CD14-positive monocyte (primary cell): ENCODE data around the gene LRRFIP1. TPM values are rescaled to one million over a fixed set of nuclear protein-coding genes. Genes with fewer than 3 reads are reported as not detected.

Experiments
- DNase-seq, 3 donors: peaks; one replicate each; pipeline ENCODE4 v3.0.0-alpha.2; 2011 to 2022
- H2AFZ ChIP-seq: 2 replicates; pipeline ENCODE4 v1.6.0; 2012; ENCODE audit warnings: mild to moderate bottlenecking, low read depth, low read length, inconsistent platforms; ENCODE audit not compliant: insufficient read depth, poor library complexity, severe bottlenecking
- H3K27ac ChIP-seq, 2 donors: 1 replicate in 1 of 2; 2 replicates in 1 of 2; pipeline ENCODE4 v1.5.1; 2012 to 2013; ENCODE audit warnings: low read length in 2 of 2, control low read depth in 1 of 2, inconsistent platforms in 1 of 2, low read depth in 1 of 2, mild to moderate bottlenecking in 1 of 2
- H3K27me3 ChIP-seq, 2 donors: one replicate each; pipeline versions ENCODE4 v1.6.0 to v1.6.1; 2011 to 2013; ENCODE audit warnings: low read length in 2 of 2; ENCODE audit not compliant: control insufficient read depth in 2 of 2, insufficient read depth in 2 of 2
- H3K36me3 ChIP-seq, 2 donors: replicated peaks in 1 of 2; 1 replicate in 1 of 2; 2 replicates in 1 of 2; pipeline versions ENCODE4 v1.5.1 to v1.6.1; 2012 to 2013; ENCODE audit warnings: low read length in 2 of 2, control low read depth in 1 of 2, inconsistent platforms in 1 of 2, mild to moderate bottlenecking in 1 of 2; ENCODE audit not compliant: insufficient read depth in 2 of 2, control insufficient read depth in 1 of 2
- H3K4me1 ChIP-seq, 2 donors: 1 replicate in 1 of 2; 2 replicates in 1 of 2; pipeline versions ENCODE4 v1.5.1 to v1.6.1; 2012 to 2013; ENCODE audit warnings: low read length in 2 of 2, control low read depth in 1 of 2, inconsistent platforms in 1 of 2, mild to moderate bottlenecking in 1 of 2, moderate library complexity in 1 of 2; ENCODE audit not compliant: insufficient read depth in 2 of 2, control insufficient read depth in 1 of 2
- H3K4me2 ChIP-seq: replicated peaks from 2 replicates; pipeline ENCODE3; 2012; ENCODE audit warnings: low read length, moderate library complexity, mild to moderate bottlenecking; ENCODE audit not compliant: poor library complexity, severe bottlenecking; ENCODE audit errors: extremely low read depth
- H3K4me3 ChIP-seq, 3 experiments: fragments of 200-600 bp in 1 of 3; sonication (generic) in 1 of 3; replicated peaks in 1 of 3; 1 replicate in 2 of 3; 2 replicates in 1 of 3; pipeline ENCODE4 v1.5.1; 2011 to 2013; ENCODE audit warnings: low read length in 3 of 3, mild to moderate bottlenecking in 3 of 3, control low read depth in 2 of 3, low read depth in 2 of 3, inconsistent platforms in 1 of 3, moderate library complexity in 1 of 3
- H3K79me2 ChIP-seq: 2 replicates; pipeline ENCODE4 v1.6.0; 2012; ENCODE audit warnings: mild to moderate bottlenecking, control low read depth, inconsistent platforms, low read length, moderate library complexity; ENCODE audit not compliant: insufficient read depth
- H3K9ac ChIP-seq: 2 replicates; pipeline ENCODE4 v1.6.0; 2017; ENCODE audit warnings: low read length, mild to moderate bottlenecking; ENCODE audit not compliant: insufficient read depth, poor library complexity, severe bottlenecking
- H3K9me3 ChIP-seq, 2 donors: replicated peaks in 1 of 2; 1 replicate in 1 of 2; 2 replicates in 1 of 2; pipeline versions ENCODE4 v1.5.1 to v1.6.1; 2012 to 2013; ENCODE audit warnings: low read length in 2 of 2, control low read depth in 1 of 2; ENCODE audit not compliant: control insufficient read depth in 1 of 2, insufficient read depth in 1 of 2
- H4K20me1 ChIP-seq: 2 replicates; pipeline ENCODE4 v1.6.0; 2012; ENCODE audit warnings: mild to moderate bottlenecking, low read length, control low read depth, moderate library complexity; ENCODE audit not compliant: insufficient read depth
- H3K27ac Mint-ChIP-seq, 7 donors: one replicate each; pipeline ENCODE4 v1.8.0; 2020; ENCODE audit warnings: mild to moderate bottlenecking in 7 of 7, mixed read lengths in 7 of 7, moderate library complexity in 6 of 7, inconsistent platforms in 2 of 7
- H3K27me3 Mint-ChIP-seq, 3 donors: one replicate each; pipeline ENCODE4 v1.8.0; 2021 to 2022; ENCODE audit warnings: low read depth in 3 of 3, mild to moderate bottlenecking in 3 of 3, mixed read lengths in 3 of 3, moderate library complexity in 3 of 3, inconsistent platforms in 1 of 3
- H3K36me3 Mint-ChIP-seq, 2 donors: one replicate each; pipeline ENCODE4 v1.8.0; 2020; ENCODE audit warnings: mixed read lengths in 2 of 2, inconsistent platforms in 1 of 2, mild to moderate bottlenecking in 1 of 2
- H3K4me1 Mint-ChIP-seq: one replicate; pipeline ENCODE4 v1.8.0; 2020; ENCODE audit warnings: mild to moderate bottlenecking, mixed read lengths
- H3K4me3 Mint-ChIP-seq, 2 donors: one replicate each; pipeline ENCODE4 v1.8.0; 2020; ENCODE audit warnings: mild to moderate bottlenecking in 2 of 2, mixed read lengths in 2 of 2, moderate library complexity in 1 of 2
- H3K9me3 Mint-ChIP-seq, 7 donors: one replicate each; pipeline ENCODE4 v1.8.0; 2020 to 2022; ENCODE audit warnings: mixed read lengths in 7 of 7, mild to moderate bottlenecking in 6 of 7, moderate library complexity in 6 of 7, inconsistent platforms in 2 of 7
- CTCF ChIP-seq: fragments of 200-600 bp; IDR thresholded peaks from one replicate; pipeline ENCODE4 v1.8.0; 2022; ENCODE audit warnings: antibody characterized with exemption, mild to moderate bottlenecking
- WGBS: methylation state at CpG from one replicate; pipeline ENCODE4 v1.1.5; 2013; ENCODE audit warnings: missing lambda C conversion rate; ENCODE audit not compliant: insufficient coverage; 5-methylcytosine and 5-hydroxymethylcytosine counted together
- intact Hi-C, 2 donors: fragments of 100-400 bp; cut with micrococcal nuclease; formaldehyde crosslinking; loops; one replicate each; pipeline versions ENCODE4 v1.15.0 to v1.15.1; 2023
- polyA plus RNA-seq, 3 donors: library from polyadenylated mRNA; depleted of rRNA in 1 of 3; unstranded in 2 of 3; stranded (reverse) in 1 of 3; fragments of 300-500 nt in 2 of 3; fragments of >200 nt in 1 of 3; fragmentation: Illumina TruSeq in 2 of 3; gene quantifications; 1 replicate in 2 of 3; 2 replicates in 1 of 3; pipeline ENCODE4 v1.2.3, GENCODE V29; 2012 to 2021

Gene LRRFIP1
- polyA plus RNA-seq, 3 donors = 67.3 to 148 (median 98.3) TPM

GRCh38 chr2:237693291-237693994, 66.1 kb downstream of the LRRFIP1 start:
- peaks cover 0 to 3% (median 0%) of the 10 kb centered on the region in 3 donors for H3K27me3 Mint-ChIP-seq
- peak overlapping the region; percentile 96 to 99 (median 99) for H3K27ac Mint-ChIP-seq
- peak in 2 of 3 donors; percentile 78 to 83 for DNase-seq
- peaks cover 94% of the 10 kb centered on the region for H3K79me2 ChIP-seq
- H3K27me3 ChIP-seq = no peaks in the 10 kb centered on the region
- H3K4me1 ChIP-seq = peaks cover 64 to 81% of the 10 kb centered on the region in 2 donors
- 0% methylated on average over 1 of the region's 6 CpGs for WGBS
- H3K9me3 Mint-ChIP-seq = peaks cover 0 to 2% (median 0%) of the 10 kb centered on the region in 7 donors
- peaks cover 28 to 36% of the 10 kb centered on the region in 2 donors for H3K36me3 Mint-ChIP-seq
- H3K27ac ChIP-seq = peak overlapping the region; percentile 94 to 98
- TF ChIP-seq CTCF = no peak
- intact Hi-C loops = loop anchor here (2.0 to 5.0 kb wide), 2 partner anchors 21 to 34 kb away; no protein-coding TSS in a partner anchor
- peak overlapping the region; percentile 97 for H3K4me2 ChIP-seq
- peak overlapping the region; percentile 76 to 100 (median 95) for H3K4me3 ChIP-seq
- no peak overlapping the region for H2AFZ ChIP-seq
- H3K4me1 Mint-ChIP-seq = peaks cover 67% of the 10 kb centered on the region
- no peaks in the 10 kb centered on the region for H3K36me3 ChIP-seq
- peak overlapping the region; percentile 100 for H3K4me3 Mint-ChIP-seq
- H3K9ac ChIP-seq = peak overlapping the region; percentile 99
- peaks cover 63% of the 10 kb centered on the region for H4K20me1 ChIP-seq
- no peaks in the 10 kb centered on the region for H3K9me3 ChIP-seq

- Mint-ChIP-seq H3K4me3 (peak overlapping the region; percentile 100), H3K27ac (peak overlapping the region; percentile 96 to 99 (median 99)), H3K9me3 (peaks cover 0 to 2% (median 0%) of the 10 kb centered on the region in 7 donors), H3K4me1 (peaks cover 66% of the 10 kb centered on the region), H3K27me3 (peaks cover 0 to 3% (median 0%) of the 10 kb centered on the region in 3 donors), H3K36me3 (peaks cover 34 to 35% of the 10 kb centered on the region in 2 donors)
- Histone ChIP-seq H3K9me3 (no peaks in the 10 kb centered on the region), H3K27ac (peak overlapping the region; percentile 94 to 98), H3K4me2 (peak overlapping the region; percentile 97), H3K36me3 (peaks cover 0 to 3% of the 10 kb centered on the region in 2 donors), H4K20me1 (peaks cover 75% of the 10 kb centered on the region), H3K79me2 (peaks cover 94% of the 10 kb centered on the region), H3K27me3 (no peaks in the 10 kb centered on the region), H2AFZ (no peak overlapping the region), H3K9ac (peak overlapping the region; percentile 99), H3K4me3 (peak overlapping the region; percentile 76 to 100 (median 95)), H3K4me1 (peaks cover 63 to 81% of the 10 kb centered on the region in 2 donors)
- no peak for TF ChIP-seq CTCF
- intact Hi-C loops = loop anchor here (1.0 to 5.0 kb wide), 2 partner anchors 7 to 33 kb away; no protein-coding TSS in a partner anchor
- 0% methylated on average over 10 of the region's 15 CpGs for WGBS
- peak; percentile 71 to 76 (median 72) for DNase-seq
Measured at GRCh38 chr2:237694415-237695194, 67.2 kb downstream of the LRRFIP1 start.
